ENCODE measurements around the gene RBMS2. TPM values are rescaled to one million over a fixed set of nuclear protein-coding genes. Genes with fewer than 3 reads are reported as not detected.
A peak's percentile ranks its signal among the peaks of the same experiment; 100 is the strongest.

Gene RBMS2
- total and polyA plus RNA-seq, 9 of the 15 experiments (the other 6 are each of a cell fraction or from before 2014, with no cell fraction given): 0.08 to 10.5 (median 0.31) TPM

GRCh38 chr12:56565510-56566101 is 44.0 kb downstream of the RBMS2 start (continued):
- TF ChIP-seq ZNF398 (CRISPR knock-in tag; IDR thresholded peaks at IDR 0.05) (no peak), ZNF3 (CRISPR knock-in tag; IDR thresholded peaks at IDR 0.05) (no peak), GABPA (tag; conservative IDR thresholded peaks at IDR 0.05; ENCODE audit: low read depth) (peak; percentile 52), FOXM1 (IDR thresholded peaks at IDR 0.05; ENCODE audit: low read depth) (no peak), FOXM1 (CRISPR knock-in tag; IDR thresholded peaks at IDR 0.05; ENCODE audit: low read depth) (no peak), THRB (CRISPR knock-in tag; conservative IDR thresholded peaks at IDR 0.05) (no peak), PML (IDR thresholded peaks at IDR 0.05; ENCODE audit: low read length) (no peak)
- TF ChIP-seq, protein P1, sequence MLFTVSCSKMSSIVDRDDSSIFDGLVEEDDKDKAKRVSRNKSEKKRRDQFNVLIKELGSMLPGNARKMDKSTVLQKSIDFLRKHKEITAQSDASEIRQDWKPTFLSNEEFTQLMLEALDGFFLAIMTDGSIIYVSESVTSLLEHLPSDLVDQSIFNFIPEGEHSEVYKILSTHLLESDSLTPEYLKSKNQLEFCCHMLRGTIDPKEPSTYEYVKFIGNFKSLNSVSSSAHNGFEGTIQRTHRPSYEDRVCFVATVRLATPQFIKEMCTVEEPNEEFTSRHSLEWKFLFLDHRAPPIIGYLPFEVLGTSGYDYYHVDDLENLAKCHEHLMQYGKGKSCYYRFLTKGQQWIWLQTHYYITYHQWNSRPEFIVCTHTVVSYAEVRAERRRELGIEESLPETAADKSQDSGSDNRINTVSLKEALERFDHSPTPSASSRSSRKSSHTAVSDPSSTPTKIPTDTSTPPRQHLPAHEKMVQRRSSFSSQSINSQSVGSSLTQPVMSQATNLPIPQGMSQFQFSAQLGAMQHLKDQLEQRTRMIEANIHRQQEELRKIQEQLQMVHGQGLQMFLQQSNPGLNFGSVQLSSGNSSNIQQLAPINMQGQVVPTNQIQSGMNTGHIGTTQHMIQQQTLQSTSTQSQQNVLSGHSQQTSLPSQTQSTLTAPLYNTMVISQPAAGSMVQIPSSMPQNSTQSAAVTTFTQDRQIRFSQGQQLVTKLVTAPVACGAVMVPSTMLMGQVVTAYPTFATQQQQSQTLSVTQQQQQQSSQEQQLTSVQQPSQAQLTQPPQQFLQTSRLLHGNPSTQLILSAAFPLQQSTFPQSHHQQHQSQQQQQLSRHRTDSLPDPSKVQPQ (CRISPR knock-in tag; IDR thresholded peaks at IDR 0.05; ENCODE audit: borderline replicate concordance): no peak
- TF ChIP-seq, protein P2, sequence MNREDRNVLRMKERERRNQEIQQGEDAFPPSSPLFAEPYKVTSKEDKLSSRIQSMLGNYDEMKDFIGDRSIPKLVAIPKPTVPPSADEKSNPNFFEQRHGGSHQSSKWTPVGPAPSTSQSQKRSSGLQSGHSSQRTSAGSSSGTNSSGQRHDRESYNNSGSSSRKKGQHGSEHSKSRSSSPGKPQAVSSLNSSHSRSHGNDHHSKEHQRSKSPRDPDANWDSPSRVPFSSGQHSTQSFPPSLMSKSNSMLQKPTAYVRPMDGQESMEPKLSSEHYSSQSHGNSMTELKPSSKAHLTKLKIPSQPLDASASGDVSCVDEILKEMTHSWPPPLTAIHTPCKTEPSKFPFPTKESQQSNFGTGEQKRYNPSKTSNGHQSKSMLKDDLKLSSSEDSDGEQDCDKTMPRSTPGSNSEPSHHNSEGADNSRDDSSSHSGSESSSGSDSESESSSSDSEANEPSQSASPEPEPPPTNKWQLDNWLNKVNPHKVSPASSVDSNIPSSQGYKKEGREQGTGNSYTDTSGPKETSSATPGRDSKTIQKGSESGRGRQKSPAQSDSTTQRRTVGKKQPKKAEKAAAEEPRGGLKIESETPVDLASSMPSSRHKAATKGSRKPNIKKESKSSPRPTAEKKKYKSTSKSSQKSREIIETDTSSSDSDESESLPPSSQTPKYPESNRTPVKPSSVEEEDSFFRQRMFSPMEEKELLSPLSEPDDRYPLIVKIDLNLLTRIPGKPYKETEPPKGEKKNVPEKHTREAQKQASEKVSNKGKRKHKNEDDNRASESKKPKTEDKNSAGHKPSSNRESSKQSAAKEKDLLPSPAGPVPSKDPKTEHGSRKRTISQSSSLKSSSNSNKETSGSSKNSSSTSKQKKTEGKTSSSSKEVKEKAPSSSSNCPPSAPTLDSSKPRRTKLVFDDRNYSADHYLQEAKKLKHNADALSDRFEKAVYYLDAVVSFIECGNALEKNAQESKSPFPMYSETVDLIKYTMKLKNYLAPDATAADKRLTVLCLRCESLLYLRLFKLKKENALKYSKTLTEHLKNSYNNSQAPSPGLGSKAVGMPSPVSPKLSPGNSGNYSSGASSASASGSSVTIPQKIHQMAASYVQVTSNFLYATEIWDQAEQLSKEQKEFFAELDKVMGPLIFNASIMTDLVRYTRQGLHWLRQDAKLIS (CRISPR knock-in tag; IDR thresholded peaks at IDR 0.05): no peak
- TF ChIP-seq, protein P3, sequence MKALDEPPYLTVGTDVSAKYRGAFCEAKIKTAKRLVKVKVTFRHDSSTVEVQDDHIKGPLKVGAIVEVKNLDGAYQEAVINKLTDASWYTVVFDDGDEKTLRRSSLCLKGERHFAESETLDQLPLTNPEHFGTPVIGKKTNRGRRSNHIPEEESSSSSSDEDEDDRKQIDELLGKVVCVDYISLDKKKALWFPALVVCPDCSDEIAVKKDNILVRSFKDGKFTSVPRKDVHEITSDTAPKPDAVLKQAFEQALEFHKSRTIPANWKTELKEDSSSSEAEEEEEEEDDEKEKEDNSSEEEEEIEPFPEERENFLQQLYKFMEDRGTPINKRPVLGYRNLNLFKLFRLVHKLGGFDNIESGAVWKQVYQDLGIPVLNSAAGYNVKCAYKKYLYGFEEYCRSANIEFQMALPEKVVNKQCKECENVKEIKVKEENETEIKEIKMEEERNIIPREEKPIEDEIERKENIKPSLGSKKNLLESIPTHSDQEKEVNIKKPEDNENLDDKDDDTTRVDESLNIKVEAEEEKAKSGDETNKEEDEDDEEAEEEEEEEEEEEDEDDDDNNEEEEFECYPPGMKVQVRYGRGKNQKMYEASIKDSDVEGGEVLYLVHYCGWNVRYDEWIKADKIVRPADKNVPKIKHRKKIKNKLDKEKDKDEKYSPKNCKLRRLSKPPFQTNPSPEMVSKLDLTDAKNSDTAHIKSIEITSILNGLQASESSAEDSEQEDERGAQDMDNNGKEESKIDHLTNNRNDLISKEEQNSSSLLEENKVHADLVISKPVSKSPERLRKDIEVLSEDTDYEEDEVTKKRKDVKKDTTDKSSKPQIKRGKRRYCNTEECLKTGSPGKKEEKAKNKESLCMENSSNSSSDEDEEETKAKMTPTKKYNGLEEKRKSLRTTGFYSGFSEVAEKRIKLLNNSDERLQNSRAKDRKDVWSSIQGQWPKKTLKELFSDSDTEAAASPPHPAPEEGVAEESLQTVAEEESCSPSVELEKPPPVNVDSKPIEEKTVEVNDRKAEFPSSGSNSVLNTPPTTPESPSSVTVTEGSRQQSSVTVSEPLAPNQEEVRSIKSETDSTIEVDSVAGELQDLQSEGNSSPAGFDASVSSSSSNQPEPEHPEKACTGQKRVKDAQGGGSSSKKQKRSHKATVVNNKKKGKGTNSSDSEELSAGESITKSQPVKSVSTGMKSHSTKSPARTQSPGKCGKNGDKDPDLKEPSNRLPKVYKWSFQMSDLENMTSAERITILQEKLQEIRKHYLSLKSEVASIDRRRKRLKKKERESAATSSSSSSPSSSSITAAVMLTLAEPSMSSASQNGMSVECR (CRISPR knock-in tag; IDR thresholded peaks at IDR 0.05): no peak

Measured in K562 (cell line).